GM18498 (cell line): ENCODE results near the gene B4GALNT2.

ENCODE experiments used
- ATAC-seq: cut with Tn5 transposase; IDR thresholded peaks from one replicate; pipeline ENCODE4 v1.9.1; 2021; ENCODE audit warnings: mild to moderate bottlenecking, moderate library complexity; ENCODE audit not compliant: unreplicated experiment

The B4GALNT2 gene

DNA sequence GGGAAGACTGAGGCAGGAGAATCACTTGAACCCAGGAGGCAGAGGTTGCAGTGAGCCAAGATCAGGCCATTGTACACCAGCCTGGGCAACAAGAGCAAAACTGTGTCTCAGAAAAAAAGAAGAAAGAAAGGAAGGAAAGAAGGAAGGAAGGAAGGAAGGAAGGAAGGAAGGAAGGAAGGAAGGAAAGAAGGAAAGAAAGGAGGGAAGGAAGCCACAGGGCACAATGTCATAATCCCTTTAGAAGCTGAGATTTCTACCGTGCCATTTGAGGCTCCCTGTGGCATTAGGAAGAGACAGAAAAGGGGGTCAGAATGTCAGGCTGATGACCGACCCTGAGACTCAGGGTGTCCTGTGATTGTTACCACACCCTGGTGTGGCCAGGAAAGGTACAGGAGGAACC, 71.2 kb downstream of the B4GALNT2 start:
- ATAC-seq, result no peak

DNA sequence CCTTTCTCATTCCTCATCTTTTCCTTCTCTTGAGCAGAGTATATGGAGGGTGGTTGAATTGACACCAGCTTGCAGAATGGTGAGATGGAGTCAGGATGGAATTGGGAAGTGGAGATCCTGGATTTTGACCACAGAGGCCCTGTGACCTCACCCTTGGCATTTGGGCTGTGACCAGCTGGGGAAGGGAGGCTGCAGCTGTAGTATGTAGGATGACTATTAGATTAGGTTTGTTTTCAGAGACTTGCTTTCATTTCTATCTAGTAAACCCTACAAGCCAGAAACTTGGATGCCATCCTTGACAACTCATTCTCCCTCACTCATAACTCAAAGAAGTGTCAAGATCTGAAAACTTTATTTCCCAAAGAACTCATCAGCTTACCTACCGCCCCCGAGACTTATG, 71.9 kb downstream of the B4GALNT2 start:
- ATAC-seq, result no peak

DNA sequence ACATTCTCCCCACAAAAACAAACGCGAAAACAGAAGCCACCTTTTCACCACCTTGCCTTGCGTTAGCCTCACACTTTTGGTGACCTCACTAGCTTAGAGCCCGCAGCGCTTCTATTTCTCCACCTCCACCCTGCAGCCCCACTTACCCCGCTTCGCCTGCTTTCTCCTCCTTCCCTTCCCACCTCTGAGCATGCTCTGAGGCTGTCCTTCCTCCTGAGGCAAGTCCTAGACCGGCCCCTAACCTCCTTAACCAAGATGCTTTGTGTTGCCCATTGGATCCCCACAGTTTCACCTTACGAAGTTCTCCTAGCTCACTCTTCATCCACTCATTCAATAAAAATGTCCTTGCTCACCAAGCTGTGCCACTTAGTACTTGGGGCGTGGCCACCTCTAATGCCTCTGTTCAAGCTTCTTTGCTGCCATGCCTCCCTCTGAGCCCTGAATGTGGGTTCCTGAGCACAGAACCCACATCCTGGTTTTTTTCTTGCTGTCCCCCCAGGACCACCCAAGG, 76.5 kb downstream of the B4GALNT2 start:
- no peak for ATAC-seq

DNA sequence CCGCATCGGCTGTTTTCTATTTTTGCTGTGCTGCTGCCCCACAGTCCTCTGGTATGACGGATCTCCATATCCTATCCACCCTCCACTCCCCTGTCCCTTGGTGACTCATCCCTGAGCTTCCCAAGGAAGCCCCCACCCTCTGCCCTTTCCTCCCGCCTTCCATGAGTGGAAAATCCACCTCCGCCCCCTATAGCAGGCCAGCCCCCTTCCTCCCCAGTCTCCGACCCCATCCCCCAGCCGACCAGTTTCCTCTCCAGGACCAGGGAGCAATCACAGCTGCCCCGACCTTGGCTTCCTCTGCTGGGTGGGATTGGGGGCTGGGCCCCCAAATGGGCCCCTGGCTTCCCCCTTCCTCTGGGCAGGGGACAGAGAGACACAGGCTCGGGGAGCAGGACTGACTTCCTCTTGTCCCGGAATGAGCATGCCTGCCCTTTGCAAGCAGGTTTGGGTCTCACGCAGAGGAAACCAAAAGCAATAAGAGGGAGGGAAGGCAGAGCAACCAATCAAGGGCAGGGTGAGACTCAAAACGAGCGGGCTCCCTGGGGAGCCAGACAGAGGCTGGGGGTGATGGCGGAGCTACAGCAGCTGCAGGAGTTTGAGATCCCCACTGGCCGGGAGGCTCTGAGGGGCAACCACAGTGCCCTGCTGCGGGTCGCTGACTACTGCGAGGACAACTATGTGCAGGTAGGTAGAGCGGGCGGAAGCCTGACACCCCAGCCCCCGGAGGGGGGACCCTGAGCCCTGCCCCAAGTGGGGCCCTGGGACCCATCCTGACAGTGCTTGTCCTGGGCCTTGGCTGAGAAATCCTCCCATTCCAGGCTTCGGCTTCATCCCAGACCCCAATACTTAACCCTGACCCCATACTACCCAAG, 77.8 kb downstream of the B4GALNT2 start, which contains the start of the genes ABI3 and GNGT2:
ABI3 (plus strand) TSS at position 550 of the 872 bp plus-strand sequence; CDS start at position 568, 18 bp downstream.
GNGT2 (minus strand) TSS at position 417 of the 872 bp plus-strand sequence. CDS start 3,152 bp downstream, outside the sequence.
- peak; percentile 86 for ATAC-seq

DNA sequence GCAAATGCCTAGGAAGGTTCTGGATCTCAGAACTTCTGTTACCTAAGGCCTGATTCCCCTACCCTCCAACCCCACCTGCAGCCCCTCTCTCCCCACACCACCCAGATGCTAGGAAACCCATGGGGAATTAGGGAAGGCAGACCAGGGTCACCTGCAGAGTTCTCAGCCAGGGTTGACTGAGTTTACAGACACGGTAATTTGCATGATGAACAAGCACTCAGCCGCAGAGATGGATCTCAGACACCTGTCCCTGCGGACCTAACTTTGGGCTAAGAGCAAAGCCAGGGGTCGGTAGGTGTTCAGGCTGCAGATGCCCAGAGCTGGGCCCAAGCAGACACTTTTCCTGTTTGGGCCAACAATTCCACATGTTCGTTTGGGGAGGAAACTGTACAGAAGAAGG, 80.8 kb downstream of the B4GALNT2 start:
- no peak for ATAC-seq

DNA sequence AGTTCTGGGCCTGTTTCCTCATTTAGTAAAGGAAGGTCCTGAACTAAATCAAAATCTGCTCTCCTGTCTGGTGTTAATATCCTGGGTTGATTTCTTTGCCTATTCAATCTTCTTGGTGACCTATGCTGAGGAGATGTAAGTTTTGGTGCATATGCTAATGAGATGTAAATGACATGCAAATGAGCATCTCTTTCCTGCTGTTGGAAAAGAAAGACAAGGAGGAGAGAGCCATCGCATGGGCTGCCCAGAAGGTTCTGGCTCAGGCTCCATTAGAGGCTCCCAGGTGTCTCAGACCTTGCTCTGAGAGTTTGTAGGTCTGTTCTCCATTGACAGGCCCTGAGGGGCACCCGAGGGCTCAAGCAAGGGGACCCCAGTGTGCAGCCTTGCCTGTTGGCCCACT, 81.3 kb downstream of the B4GALNT2 start:
- ATAC-seq, result no peak

- no peak for ATAC-seq
Measured at GRCh38 chr17:49214676-49215360, 82.2 kb downstream of the B4GALNT2 start.

GRCh38 chr17:49216482-49216881, 83.9 kb downstream of the B4GALNT2 start:
- no peak for ATAC-seq

DNA sequence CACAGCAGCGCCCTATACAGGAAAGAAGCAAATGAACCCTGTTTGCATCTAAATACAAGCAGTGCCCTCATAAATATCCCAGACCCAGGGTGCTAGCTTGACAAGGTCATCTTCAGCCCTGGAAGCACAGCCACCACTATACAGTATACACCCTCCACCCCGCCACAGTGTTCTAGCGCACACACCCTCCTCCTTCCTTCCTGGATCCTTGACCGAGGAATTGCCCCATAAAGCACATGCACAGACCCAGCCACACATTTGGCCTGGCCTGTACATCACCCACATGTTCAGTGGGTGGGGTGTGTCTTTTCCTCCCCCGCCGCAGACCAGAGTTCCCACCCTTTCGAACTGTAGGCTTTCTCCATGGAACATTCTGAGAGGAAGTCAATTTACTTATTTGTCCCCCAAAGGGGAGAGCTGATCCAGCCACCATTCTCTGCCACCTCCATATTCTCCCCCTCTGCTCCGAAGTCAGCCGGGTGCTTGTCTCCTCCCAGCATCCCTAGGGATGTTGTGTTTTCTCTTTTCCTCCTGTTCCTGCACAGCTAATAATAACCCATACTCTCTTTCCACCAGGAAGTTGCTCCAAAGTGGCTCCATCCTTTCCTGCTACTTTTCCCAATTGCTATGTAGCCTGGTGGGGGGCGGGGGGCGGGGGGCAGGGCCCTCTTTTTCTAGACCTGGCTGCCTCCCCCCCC, 84.5 kb downstream of the B4GALNT2 start:
- ATAC-seq, result no peak

DNA sequence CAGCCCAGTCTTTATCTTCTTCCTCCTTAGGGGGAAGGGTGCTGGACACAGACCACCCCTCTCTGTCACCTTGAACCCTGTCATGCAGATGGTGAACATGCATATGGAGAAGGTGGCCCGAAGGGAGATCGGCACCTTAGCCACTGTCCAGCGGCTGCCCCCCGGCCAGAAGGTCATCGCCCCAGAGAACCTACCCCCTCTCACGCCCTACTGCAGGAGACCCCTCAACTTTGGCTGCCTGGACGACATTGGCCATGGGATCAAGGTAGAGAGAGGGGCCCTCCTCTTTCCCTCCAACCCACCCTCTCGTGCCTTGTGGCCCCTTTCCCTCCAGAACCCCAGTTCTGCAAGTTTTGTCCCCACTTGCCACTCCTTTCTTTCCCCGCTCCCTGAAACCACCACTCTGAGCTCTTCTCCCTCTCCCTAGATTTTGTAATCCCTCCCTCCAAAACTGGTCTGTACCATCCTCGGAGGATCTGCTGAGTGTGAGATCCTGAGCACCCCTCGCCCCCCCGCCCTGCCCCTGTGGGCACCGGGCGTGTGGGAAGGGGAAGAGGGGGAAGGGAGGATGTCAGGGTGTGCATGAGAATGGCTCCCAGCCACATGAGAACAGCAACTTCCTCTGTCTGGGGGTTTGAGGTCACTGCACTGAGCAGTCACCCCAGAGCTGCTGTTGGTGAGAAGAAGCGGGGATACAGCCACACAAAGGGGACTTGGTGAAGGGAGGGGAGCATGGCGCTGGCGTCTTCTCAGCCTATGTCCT, 85.3 kb downstream of the B4GALNT2 start:
- ATAC-seq, result peak; percentile 54

- peak; percentile 38 for ATAC-seq
Measured at GRCh38 chr17:49218941-49219913, 86.7 kb downstream of the B4GALNT2 start.

DNA sequence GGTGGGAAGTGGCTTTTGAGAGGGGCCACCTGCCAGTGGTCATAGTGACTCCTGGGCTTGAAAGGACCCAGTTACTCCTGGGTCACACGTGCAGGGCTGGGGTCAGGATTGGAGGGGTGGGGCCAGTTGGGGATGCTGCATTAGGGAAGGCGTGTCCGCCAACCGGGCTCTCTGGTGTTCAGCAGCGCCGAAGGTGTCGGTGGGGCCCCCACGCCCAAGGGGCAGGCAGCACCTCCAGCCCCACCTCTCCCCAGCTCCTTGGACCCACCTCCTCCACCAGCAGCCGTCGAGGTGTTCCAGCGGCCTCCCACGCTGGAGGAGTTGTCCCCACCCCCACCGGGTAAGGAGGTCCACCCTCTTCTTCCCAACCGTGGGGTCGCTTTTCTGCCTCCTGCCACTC, 87.4 kb downstream of the B4GALNT2 start:
- ATAC-seq, result no peak

GRCh38 chr17:49223168-49223516, 90.6 kb downstream of the B4GALNT2 start:
- no peak for ATAC-seq

- ATAC-seq, result no peak
Measured at GRCh38 chr17:49223517-49224197, 91.1 kb downstream of the B4GALNT2 start.

DNA sequence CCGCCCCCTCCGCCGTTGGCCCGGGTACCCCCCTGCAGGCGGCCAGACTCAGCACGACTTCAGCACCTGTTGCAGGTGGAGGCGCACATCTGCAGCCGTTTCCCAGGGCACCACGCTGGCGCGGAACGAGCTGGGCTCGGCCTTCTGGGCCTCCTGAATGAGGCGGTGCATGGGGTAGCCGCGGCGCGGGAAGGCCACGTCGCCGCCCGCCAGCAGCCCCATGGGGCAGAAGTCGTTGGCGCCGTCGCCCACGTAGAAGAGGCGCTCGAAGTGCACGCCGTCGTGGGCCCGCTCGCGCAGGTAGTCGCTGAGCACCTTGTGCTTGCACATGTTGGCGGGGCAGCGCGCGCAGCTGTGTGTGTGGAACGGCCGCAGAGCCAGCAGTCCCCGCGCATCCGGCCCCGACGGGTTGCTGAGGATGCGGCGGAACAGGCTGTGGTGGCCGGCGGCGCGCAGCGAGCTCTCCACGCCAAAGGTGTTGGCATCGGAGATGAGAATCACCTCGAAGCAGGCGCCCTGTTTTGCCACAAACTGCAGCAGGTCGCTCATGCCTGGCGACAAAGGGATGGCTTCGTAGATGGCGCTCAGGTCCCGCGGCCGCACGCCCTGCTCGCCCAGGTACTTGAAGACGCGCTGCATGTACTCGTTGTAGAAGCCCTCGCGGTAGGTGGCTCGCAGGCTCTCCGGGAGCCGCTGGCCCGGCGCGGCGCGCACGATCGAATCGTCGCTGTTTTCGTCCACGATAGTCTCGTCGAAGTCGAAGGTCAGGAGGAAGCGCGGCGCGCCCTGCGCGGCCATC, 91.8 kb downstream of the B4GALNT2 start:
- no peak for ATAC-seq

DNA sequence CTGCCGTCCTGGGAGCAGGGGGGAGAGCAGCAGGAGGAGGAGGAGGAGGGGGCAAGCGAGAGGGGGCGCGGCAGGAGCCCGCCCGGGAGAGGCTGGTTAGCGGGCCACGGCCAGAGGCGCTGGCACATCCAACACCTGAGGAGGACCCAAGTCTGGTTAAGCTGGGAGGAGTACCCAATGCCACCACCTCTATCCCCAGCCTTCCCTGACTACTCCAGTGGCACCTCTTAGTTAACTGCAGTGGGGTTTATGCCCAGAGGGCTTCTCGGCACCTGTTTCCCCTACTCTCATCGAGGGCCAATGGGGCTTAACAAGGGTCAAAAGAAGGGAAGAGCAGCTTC, 92.4 kb downstream of the B4GALNT2 start:
- no peak for ATAC-seq

- no peak for ATAC-seq
Measured at GRCh38 chr17:49225554-49226236, 93.1 kb downstream of the B4GALNT2 start.
